Liver (tissue), 9 donors: ENCODE measurements around the gene ZNF92. TPM values are rescaled to one million over a fixed set of nuclear protein-coding genes. Genes with fewer than 3 reads are reported as not detected.

Experiments used
- DNase-seq: peaks from one replicate; pipeline ENCODE4 v3.0.0-alpha.2; 2017; ENCODE audit warnings: low spot score
- H3K27ac ChIP-seq, 2 donors: one replicate each; pipeline ENCODE4 v1.7.0; 2013; ENCODE audit warnings: inconsistent platforms in 2 of 2, low read length in 2 of 2, control low read depth in 1 of 2, low read depth in 1 of 2, mild to moderate bottlenecking in 1 of 2
- H3K27me3 ChIP-seq, 4 donors: one replicate each; pipeline versions ENCODE4 v1.6.1 to v1.7.0; 2013; ENCODE audit warnings: low read length in 3 of 4, inconsistent platforms in 1 of 4, mild to moderate bottlenecking in 1 of 4, moderate library complexity in 1 of 4; ENCODE audit not compliant: control insufficient read depth in 4 of 4, insufficient read depth in 4 of 4
- H3K36me3 ChIP-seq, 4 donors: one replicate each; pipeline versions ENCODE4 v1.6.1 to v1.7.0; 2013; ENCODE audit warnings: low read length in 3 of 4, mild to moderate bottlenecking in 3 of 4, low read depth in 1 of 4, moderate library complexity in 1 of 4; ENCODE audit not compliant: control insufficient read depth in 4 of 4, insufficient read depth in 3 of 4
- H3K4me1 ChIP-seq, 4 donors: one replicate each; pipeline versions ENCODE4 v1.6.1 to v1.7.0; 2013; ENCODE audit warnings: low read length in 3 of 4, mild to moderate bottlenecking in 3 of 4, moderate library complexity in 1 of 4; ENCODE audit not compliant: control insufficient read depth in 4 of 4, insufficient read depth in 4 of 4
- H3K4me3 ChIP-seq, 3 donors: one replicate each; pipeline versions ENCODE4 v1.6.1 to v1.7.0; 2013; ENCODE audit warnings: low read length in 3 of 3, control low read depth in 1 of 3, low read depth in 1 of 3, mild to moderate bottlenecking in 1 of 3
- H3K9ac ChIP-seq, 2 donors: one replicate each; pipeline ENCODE4 v1.7.0; 2013; ENCODE audit warnings: low read length in 2 of 2, mild to moderate bottlenecking in 2 of 2, moderate library complexity in 2 of 2, control low read depth in 1 of 2, low read depth in 1 of 2
- H3K9me3 ChIP-seq, 4 donors: one replicate each; pipeline versions ENCODE4 v1.6.1 to v1.7.0; 2013; ENCODE audit warnings: low read length in 3 of 4; ENCODE audit not compliant: control insufficient read depth in 4 of 4
- ATF3 ChIP-seq: IDR thresholded peaks from 2 replicates; pipeline ENCODE4 v1.6.1; 2016; ENCODE audit warnings: antibody characterized with exemption
- CTCF ChIP-seq: fragments of 150-350 bp; IDR thresholded peaks from 2 replicates; pipeline ENCODE4 v1.5.1; 2017; ENCODE audit warnings: improper control_type of control experiment, low read depth, low read length; ENCODE audit not compliant: missing input control
- EGR1 ChIP-seq, 2 donors: IDR thresholded peaks; 2 replicates each; pipeline ENCODE4 v1.6.1; 2016 to 2018; ENCODE audit warnings: antibody characterized with exemption in 2 of 2, low read depth in 2 of 2
- FOXA1 ChIP-seq: IDR thresholded peaks from 2 replicates; pipeline ENCODE4 v1.6.1; 2016; ENCODE audit warnings: antibody characterized with exemption
- FOXA2 ChIP-seq: IDR thresholded peaks from 2 replicates; pipeline ENCODE4 v1.6.1; 2016; ENCODE audit warnings: antibody characterized with exemption
- GABPA ChIP-seq, 2 donors: IDR thresholded peaks in 1 of 2; conservative IDR thresholded peaks in 1 of 2; 2 replicates each; pipeline ENCODE4 v1.6.1; 2016; ENCODE audit warnings: antibody characterized with exemption in 2 of 2, mild to moderate bottlenecking in 1 of 2, moderate library complexity in 1 of 2
- HNF4A ChIP-seq, 2 donors: conservative IDR thresholded peaks; 2 replicates each; pipeline ENCODE4 v1.6.1; 2016; ENCODE audit warnings: antibody characterized with exemption in 2 of 2, mild to moderate bottlenecking in 2 of 2
- HNF4G ChIP-seq: IDR thresholded peaks from 2 replicates; pipeline ENCODE4 v1.6.1; 2016; ENCODE audit warnings: antibody characterized with exemption
- JUND ChIP-seq, 2 donors: IDR thresholded peaks; 2 replicates each; pipeline ENCODE4 v1.6.1; 2016; ENCODE audit warnings: antibody characterized with exemption in 2 of 2
- MAX ChIP-seq: IDR thresholded peaks from 2 replicates; pipeline ENCODE4 v1.6.1; 2016; ENCODE audit warnings: antibody characterized with exemption
- NR2F2 ChIP-seq: IDR thresholded peaks from 2 replicates; pipeline ENCODE4 v1.6.1; 2016; ENCODE audit warnings: antibody characterized with exemption
- RAD21 ChIP-seq, 2 donors: IDR thresholded peaks; 2 replicates each; pipeline ENCODE4 v1.6.1; 2016; ENCODE audit warnings: antibody characterized with exemption in 2 of 2, mild to moderate bottlenecking in 2 of 2
- REST ChIP-seq: IDR thresholded peaks from 2 replicates; pipeline ENCODE4 v1.6.1; 2016; ENCODE audit warnings: antibody characterized with exemption, mild to moderate bottlenecking
- RXRA ChIP-seq, 2 donors: IDR thresholded peaks; 2 replicates each; pipeline ENCODE4 v1.6.1; 2017 to 2018; ENCODE audit warnings: antibody characterized with exemption in 2 of 2, mild to moderate bottlenecking in 1 of 2
- SP1 ChIP-seq: IDR thresholded peaks from 2 replicates; pipeline ENCODE4 v1.6.1; 2018; ENCODE audit warnings: antibody characterized with exemption, mild to moderate bottlenecking
- TAF1 ChIP-seq: conservative IDR thresholded peaks from 2 replicates; pipeline ENCODE4 v1.6.1; 2016; ENCODE audit warnings: antibody characterized with exemption, mild to moderate bottlenecking
- YY1 ChIP-seq: IDR thresholded peaks from 2 replicates; pipeline ENCODE4 v1.6.1; 2016; ENCODE audit warnings: antibody characterized with exemption, mild to moderate bottlenecking
- ZBTB33 ChIP-seq: IDR thresholded peaks from 2 replicates; pipeline ENCODE4 v1.6.1; 2016; ENCODE audit warnings: antibody characterized with exemption
- WGBS: extraction: QIAGEN DNeasy Blood & Tissue Kit; methylation state at CpG from one replicate; pipeline ENCODE4 v1.1.7; 2013; 5-methylcytosine and 5-hydroxymethylcytosine counted together
- polyA plus RNA-seq, 2 donors: library from polyadenylated mRNA; stranded (reverse) in 1 of 2; unstranded in 1 of 2; fragments of 200-250 nt in 1 of 2; fragments of >200 nt in 1 of 2; fragmentation: Nextera tagmentation in 1 of 2; extraction: Ambion mirVana in 1 of 2; gene quantifications; one replicate each; pipeline versions ENCODE4 v1.2.1 to v1.2.3, GENCODE V29; 2013 to 2015
- total RNA-seq, 2 donors: library from RNA; depleted of rRNA; stranded (reverse); fragments of >200 nt; gene quantifications; one replicate each; pipeline ENCODE4 v1.2.3, GENCODE V29; 2014
- donor health status: healthy.
- donor health status: healthy.
- donor health status: healthy.
- donor health status: healthy.
- donor health status: healthy.

ZNF92 gene
- total and polyA plus RNA-seq, 4 donors = 1.6 to 6.5 (median 2.7) TPM

- Histone ChIP-seq H3K36me3 (no peaks in the 10 kb centered on the region), H3K9ac (no peak overlapping the region), H3K9me3 (no peaks in the 10 kb centered on the region), H3K4me3 (no peak overlapping the region), H3K27me3 (no peaks in the 10 kb centered on the region), H3K4me1 (peaks cover 3 to 11% (median 9%) of the 10 kb centered on the region in 4 donors), H3K27ac (peak overlapping the region in 1 of 2 donors; percentile 13)
- TF ChIP-seq CTCF (no peak), NR2F2 (no peak), FOXA2 (peak; percentile 81), SP1 (peak; percentile 96), RXRA (IDR thresholded peaks at IDR 0.05) (peak; percentile 81), HNF4A (conservative IDR thresholded peaks at IDR 0.05) (peak; percentile 94 to 96), JUND (IDR thresholded peaks at IDR 0.05) (peak; percentile 62 to 64), RAD21 (IDR thresholded peaks at IDR 0.05) (peak; percentile 51 to 53), FOXA1 (peak; percentile 83), YY1 (peak; percentile 86), MAX (peak; percentile 72), HNF4G (peak; percentile 70), ATF3 (no peak), ZBTB33 (peak; percentile 68), TAF1 (no peak), REST (peak; percentile 56), EGR1 (IDR thresholded peaks at IDR 0.05; ENCODE audit: low read depth in 2 of 2) (peak in 1 of 2 donors; percentile 52), GABPA (IDR thresholded peaks at IDR 0.05 in 1 of 2, conservative IDR thresholded peaks at IDR 0.05 in 1 of 2) (no peak)
- 32% methylated on average over 3 of the region's 3 CpGs for WGBS
- DNase-seq = no peak
These were observed 34.4 kb upstream of the ZNF92 start for GRCh38 chr7:65339257-65339656.
